NCI-H2081 (cell line): ENCODE data around the gene KRTAP10-3.
A peak's percentile ranks its signal among the peaks of the same experiment; 100 is the strongest.
"Not testable (repeated sequence)": the region's sequence is repeated elsewhere in the genome, so short reads cannot be mapped to it uniquely, and the experiment has no call there.

Experiments used
- DNase-seq, 2 experiments: peaks; one replicate each; lab custom pipeline; 2025; lab: John Stamatoyannopoulos, UW

The KRTAP10-3 gene

GRCh38 chr21:44571296-44571695, 12.7 kb upstream of the KRTAP10-3 start:
- no peak for DNase-seq

GRCh38 chr21:44569861-44570517, 11.4 kb upstream of the KRTAP10-3 start:
- no peak for DNase-seq

GRCh38 chr21:44568667-44569556, 10.3 kb upstream of the KRTAP10-3 start:
- DNase-seq: no peak

- DNase-seq: no peak
Observed at GRCh38 chr21:44568261-44568660, 9.7 kb upstream of the KRTAP10-3 start.

GRCh38 chr21:44567481-44568171, 9.0 kb upstream of the KRTAP10-3 start:
- no peak for DNase-seq

- no peak for DNase-seq
Observed at GRCh38 chr21:44566403-44566802, 7.8 kb upstream of the KRTAP10-3 start.

- DNase-seq: no peak
Observed at GRCh38 chr21:44564886-44565598, 6.4 kb upstream of the KRTAP10-3 start.

GRCh38 chr21:44564099-44564498, 5.5 kb upstream of the KRTAP10-3 start:
- no peak for DNase-seq

GRCh38 chr21:44558329-44558675, 293 bp downstream of the KRTAP10-3 start:
- DNase-seq: not testable (repeated sequence)

GRCh38 chr21:44557491-44558328, 885 bp downstream of the KRTAP10-3 start:
- no peak for DNase-seq

GRCh38 chr21:44556879-44557278, 1.7 kb downstream of the KRTAP10-3 start:
- peak; percentile 29 to 68 for DNase-seq

- no peak for DNase-seq
Observed at GRCh38 chr21:44555200-44555875, 3.3 kb downstream of the KRTAP10-3 start.

GRCh38 chr21:44552681-44553080, 5.9 kb downstream of the KRTAP10-3 start:
- DNase-seq: no peak

- DNase-seq: no peak
Observed at GRCh38 chr21:44552136-44552535, 6.5 kb downstream of the KRTAP10-3 start.

GRCh38 chr21:44551340-44551961, 7.1 kb downstream of the KRTAP10-3 start, which contains the start of gene KRTAP10-2:
Gene KRTAP10-2, minus strand, starts transcription at chr21:44551505. Its CDS starts 47 bp downstream, at chr21:44551458.
- DNase-seq: peak in 1 of 2 experiments; percentile 28

GRCh38 chr21:44550807-44551206, 7.8 kb downstream of the KRTAP10-3 start:
- DNase-seq: peak in 1 of 2 experiments; percentile 34

- DNase-seq: not testable (repeated sequence)
Observed at GRCh38 chr21:44550285-44550684, 8.3 kb downstream of the KRTAP10-3 start.

- no peak for DNase-seq
Observed at GRCh38 chr21:44549525-44550211, 8.9 kb downstream of the KRTAP10-3 start.

- DNase-seq: no peak
Observed at GRCh38 chr21:44548922-44549321, 9.7 kb downstream of the KRTAP10-3 start.
